A549 (cell line): ENCODE data around the gene ENTPD2. TPM values are rescaled to one million over a fixed set of nuclear protein-coding genes. Genes with fewer than 3 reads are reported as not detected.

Experiments used
- ATAC-seq, 2 experiments: fragments of 200-7000 bp in 1 of 2; fragments of >200 bp in 1 of 2; cut with Nextera tagmentation in 1 of 2; cut with Tn5 transposase in 1 of 2; 3 replicates each; pipeline versions ENCODE4 v1.8.0 to v1.9.1; 2018 to 2020; ENCODE audit warnings: mild to moderate bottlenecking in 1 of 2, moderate library complexity in 1 of 2
- CTCF ChIA-PET: fragments of 300-600 bp; sonication (Branson Sonifier 250); formaldehyde crosslinking; extraction: SDS; loops from one replicate; lab custom pipeline; 2021; ENCODE audit warnings: antibody characterized with exemption, inconsistent platforms; lab: Yijun Ruan, JAX
- POLR2A ChIA-PET: fragments of 350-600 bp; formaldehyde crosslinking; extraction: SDS; loops from one replicate; lab custom pipeline; 2021; ENCODE audit warnings: antibody characterized with exemption, inconsistent platforms; lab: Yijun Ruan, JAX
- DNase-seq, 2 experiments: peaks; one replicate each; pipeline versions ENCODE4 v3.0.0 to v3.0.0-alpha.2; 2011 to 2016; ENCODE audit warnings: low read depth in 1 of 2, low spot score in 1 of 2
- FAIRE-seq: peaks from 2 replicates; lab custom pipeline; 2011; peaks lifted over from hg19 to GRCh38; lab: Jason Lieb, UNC
- H3K27ac ChIP-seq, 2 experiments: fragments of >200 bp; sonication (Bioruptor Twin); formaldehyde crosslinking; 3 replicates each; pipeline ENCODE4 v1.5.1; 2016 to 2017
- H3K4me1 ChIP-seq: fragments of >200 bp; sonication (Bioruptor Twin); formaldehyde crosslinking; 3 replicates; pipeline ENCODE4 v1.6.1; 2016
- H3K4me2 ChIP-seq: fragments of >200 bp; sonication (Bioruptor Twin); formaldehyde crosslinking; 3 replicates; pipeline ENCODE4 v1.6.1; 2016
- H3K4me3 ChIP-seq: fragments of >200 bp; sonication (Bioruptor Twin); formaldehyde crosslinking; 3 replicates; pipeline ENCODE4 v1.5.1; 2016
- H3K9me3 ChIP-seq: fragments of >200 bp; sonication (Bioruptor Twin); formaldehyde crosslinking; 3 replicates; pipeline ENCODE4 v1.6.1; 2016
- CBX2 ChIP-seq: fragments of 200-600 bp; sonication (generic); IDR thresholded peaks from 2 replicates; pipeline ENCODE4 v1.6.1; 2016; ENCODE audit warnings: low read depth, mild to moderate bottlenecking, borderline replicate concordance
- CEBPB ChIP-seq, 2 experiments: fragments of >200 bp in 1 of 2; sonication (Bioruptor Twin) in 1 of 2; formaldehyde crosslinking in 1 of 2; IDR thresholded peaks; 2 replicates each; pipeline ENCODE4 v1.6.1; 2012 to 2016
- CHD2 ChIP-seq: fragments of 150-350 bp; IDR thresholded peaks from 2 replicates; pipeline ENCODE4 v1.6.1; 2014; ENCODE audit warnings: low read length; ENCODE audit not compliant: partially characterized antibody
- E2F6 ChIP-seq: IDR thresholded peaks from 2 replicates; pipeline ENCODE4 v1.6.1; 2012; ENCODE audit warnings: low read depth, borderline replicate concordance
- EHF ChIP-seq: fragments of 250-450 bp; sonication (Bioruptor Pico); IDR thresholded peaks from 2 replicates; pipeline ENCODE4 v1.5.0; 2020; ENCODE audit warnings: mild to moderate bottlenecking
- EHMT2 ChIP-seq: fragments of 200-600 bp; sonication (generic); IDR thresholded peaks from 2 replicates; pipeline ENCODE4 v1.6.1; 2016; ENCODE audit warnings: antibody characterized with exemption, low read depth, mild to moderate bottlenecking, moderate library complexity
- FOSL2 ChIP-seq, 2 experiments: fragments of 450-650 bp in 1 of 2; fragments of >200 bp in 1 of 2; sonication (Bioruptor Twin) in 1 of 2; formaldehyde crosslinking; IDR thresholded peaks; 2 replicates each; pipeline versions ENCODE4 v1.5.0 to v1.6.1; 2016 to 2020; ENCODE audit warnings: mild to moderate bottlenecking in 1 of 2, moderate library complexity in 1 of 2
- GATA3 ChIP-seq: IDR thresholded peaks from 2 replicates; pipeline ENCODE4 v1.6.1; 2012; ENCODE audit warnings: borderline replicate concordance
- HDAC2 ChIP-seq: fragments of 200-600 bp; sonication (generic); IDR thresholded peaks from 2 replicates; pipeline ENCODE4 v1.6.1; 2016
- HOXA7 ChIP-seq: fragments of 250-450 bp; sonication (Bioruptor Pico); IDR thresholded peaks from 2 replicates; pipeline ENCODE4 v1.5.0; 2020; ENCODE audit warnings: mild to moderate bottlenecking, moderate library complexity
- HOXB5 ChIP-seq: fragments of 250-450 bp; sonication (Bioruptor Pico); IDR thresholded peaks from 2 replicates; pipeline ENCODE4 v1.5.0; 2020; ENCODE audit warnings: mild to moderate bottlenecking, moderate library complexity
- JUN ChIP-seq, 2 experiments: fragments of >200 bp; sonication (Bioruptor Twin); formaldehyde crosslinking; IDR thresholded peaks; 2 replicates in 1 of 2; 3 replicates in 1 of 2; pipeline ENCODE4 v1.6.1; 2016 to 2017
- NR3C1 ChIP-seq: fragments of >200 bp; sonication (Bioruptor Twin); formaldehyde crosslinking; IDR thresholded peaks from 3 replicates; pipeline ENCODE4 v1.6.1; 2017
- RAD21 ChIP-seq, 2 experiments: fragments of >200 bp in 1 of 2; sonication (Bioruptor Twin) in 1 of 2; formaldehyde crosslinking in 1 of 2; IDR thresholded peaks in 1 of 2; conservative IDR thresholded peaks in 1 of 2; 2 replicates in 1 of 2; 3 replicates in 1 of 2; pipeline ENCODE4 v1.6.1; 2012 to 2018; ENCODE audit warnings: inconsistent platforms in 1 of 2
- RCOR1 ChIP-seq: fragments of 150-350 bp; IDR thresholded peaks from 2 replicates; pipeline ENCODE4 v1.6.1; 2014; ENCODE audit warnings: antibody characterized with exemption, low read length, low read depth
- RFX5 ChIP-seq: fragments of 450-650 bp; IDR thresholded peaks from 2 replicates; pipeline ENCODE4 v1.7.1; 2014; ENCODE audit warnings: antibody characterized with exemption, mild to moderate bottlenecking, moderate library complexity
- SMC3 ChIP-seq: fragments of >200 bp; sonication (Bioruptor Twin); formaldehyde crosslinking; IDR thresholded peaks from 3 replicates; pipeline ENCODE4 v1.6.1; 2018; ENCODE audit warnings: inconsistent platforms
- TFCP2L1 ChIP-seq: fragments of 250-450 bp; sonication (Bioruptor Pico); IDR thresholded peaks from 2 replicates; pipeline ENCODE4 v1.5.0; 2021; ENCODE audit warnings: mild to moderate bottlenecking
- TP53 ChIP-seq: fragments of 250-450 bp; sonication (Bioruptor Pico); IDR thresholded peaks from 2 replicates; pipeline ENCODE4 v1.5.0; 2021; ENCODE audit warnings: mild to moderate bottlenecking, moderate library complexity
- USF2 ChIP-seq: fragments of 450-650 bp; IDR thresholded peaks from 2 replicates; pipeline ENCODE4 v1.6.1; 2014; ENCODE audit warnings: antibody characterized with exemption
- ZFP36 ChIP-seq: fragments of 450-650 bp; IDR thresholded peaks from 2 replicates; pipeline ENCODE4 v1.6.1; 2014; ENCODE audit warnings: borderline replicate concordance; ENCODE audit not compliant: partially characterized antibody
- WGBS: methylation state at CpG from one replicate; pipeline ENCODE4 v1.1.6; 2017; ENCODE audit errors: missing lambda C conversion rate; 5-methylcytosine and 5-hydroxymethylcytosine counted together
- polyA plus RNA-seq, 4 experiments: library from polyadenylated mRNA; depleted of rRNA in 3 of 4; stranded (reverse); fragments of >200 nt; fragmentation: RNase III in 1 of 4; extraction: RNeasy Plus Mini Kit Qiagen cat#74134 plus additional on column Dnase treatment in 1 of 4; gene quantifications; 2 replicates in 3 of 4; 3 replicates in 1 of 4; pipeline ENCODE4 v1.2.3, GENCODE V29; 2011 to 2017
- TF ChIP-seq, protein P1 (sequence below): IDR thresholded peaks from 2 replicates; pipeline ENCODE4 v1.6.1; 2012
- TF ChIP-seq, protein P2 (sequence below): fragments of >200 bp; sonication (Bioruptor Twin); formaldehyde crosslinking; IDR thresholded peaks from 3 replicates; pipeline ENCODE4 v1.5.1; 2016
- TF ChIP-seq, protein P3 (sequence below): fragments of >200 bp; sonication (Bioruptor Twin); formaldehyde crosslinking; IDR thresholded peaks from 3 replicates; pipeline ENCODE4 v1.6.1; 2016
- TF ChIP-seq, protein P4 (sequence below): IDR thresholded peaks from 2 replicates; pipeline ENCODE4 v1.6.1; 2012

ENTPD2 gene
- polyA plus RNA-seq, 2 of the 4 experiments (the other 2 are of a cell fraction), result 0.75 to 1.2 TPM

DNA sequence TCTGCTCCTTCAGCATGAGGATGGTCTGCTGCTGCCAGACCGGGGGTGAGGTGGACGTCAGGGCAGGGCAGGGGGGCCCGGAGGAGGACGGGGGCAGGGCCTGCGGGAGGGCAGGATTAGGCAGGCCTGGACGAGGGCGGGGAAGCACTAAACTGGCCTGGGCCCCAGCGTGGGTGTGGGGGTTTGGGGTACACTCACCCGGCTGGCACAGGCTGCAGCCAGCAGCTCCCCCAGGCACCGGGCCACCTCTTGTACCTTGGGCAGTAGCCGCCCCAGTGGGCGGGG, 11.0 kb upstream of the ENTPD2 start:
- ATAC-seq (no peak), DNase-seq (no peak), FAIRE-seq (no peak)
- H3K4me1 ChIP-seq, result peaks cover 20% of the 10 kb centered on the region
- H3K4me3 ChIP-seq, result no peak overlapping the region
- CTCF ChIA-PET, result interaction anchor here (0.5 to 19.2 kb wide), 19 partner anchors 8 to 307 kb away, joined by 3 to 656 read pairs (median 4); partner anchors contain the start of genes ABCA2, ENTPD2, FUT7 and LCN8
- POLR2A ChIA-PET, result no interaction called here
- WGBS, result 88% methylated on average over 6 of the region's 12 CpGs
- TF ChIP-seq EHF (CRISPR knock-in tag) (no peak), GATA3 (no peak), CEBPB (IDR thresholded peaks at IDR 0.05) (no peak), EHMT2 (no peak), HOXB5 (CRISPR knock-in tag) (no peak), CHD2 (no peak), HDAC2 (no peak)
- H3K9me3 ChIP-seq, result no peaks in the 10 kb centered on the region
- no peak overlapping the region for H3K27ac ChIP-seq
- H3K4me2 ChIP-seq, result no peak overlapping the region

DNA sequence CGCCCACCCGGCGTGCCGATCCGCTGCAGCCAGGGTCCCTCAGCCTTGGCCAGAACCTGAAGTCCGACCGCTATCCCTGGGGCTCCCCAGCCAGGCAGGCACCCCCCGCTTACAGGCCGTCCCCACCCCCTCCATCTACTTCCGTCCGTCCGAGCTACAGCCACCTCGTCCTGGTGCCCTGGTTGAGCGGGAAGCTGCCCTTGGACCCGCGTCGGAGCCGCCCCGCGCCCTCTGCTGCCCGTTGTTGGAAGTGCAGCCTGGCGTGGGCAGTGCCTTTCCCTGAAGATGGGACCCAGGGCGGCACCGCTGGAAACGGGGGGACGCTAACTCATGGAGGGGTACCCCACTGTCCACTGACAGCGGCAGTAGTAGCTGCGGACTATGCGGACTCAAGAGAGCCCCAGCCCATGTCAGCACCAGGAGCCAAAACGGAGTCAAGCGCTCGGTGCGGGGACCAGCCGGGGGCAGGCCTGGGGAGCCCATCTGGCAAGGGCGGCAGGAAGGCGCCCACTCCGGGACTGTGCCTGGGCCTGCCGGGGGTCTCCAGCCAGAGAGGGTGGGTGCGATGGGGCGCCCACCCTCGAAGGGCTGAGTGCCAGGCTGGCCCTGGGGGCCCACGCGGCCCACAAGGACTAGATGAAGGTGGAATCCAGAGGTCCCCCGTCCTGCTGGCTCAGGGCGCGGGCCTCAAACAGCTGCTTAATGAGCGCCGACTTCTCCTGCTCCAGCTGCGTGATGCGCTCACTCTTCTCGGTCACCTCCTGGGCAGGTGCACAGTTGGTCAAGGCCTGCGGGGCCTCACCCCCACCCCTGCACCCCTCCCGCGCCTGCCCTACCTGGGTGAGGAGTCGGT, 10.4 kb upstream of the ENTPD2 start:
- H3K9me3 ChIP-seq, result no peaks in the 10 kb centered on the region
- TF ChIP-seq EHMT2 (no peak), USF2 (no peak), ZFP36 (no peak), EHF (CRISPR knock-in tag) (no peak), RAD21 (conservative IDR thresholded peaks at IDR 0.05 in 1 of 2, IDR thresholded peaks at IDR 0.05 in 1 of 2) (peak; percentile 60 to 65), TP53 (no peak), HOXA7 (CRISPR knock-in tag) (no peak), JUN (IDR thresholded peaks at IDR 0.05) (no peak), CHD2 (no peak), NR3C1 (no peak), SMC3 (peak; percentile 91), RFX5 (no peak), CBX2 (no peak), E2F6 (peak; percentile 81), FOSL2 (IDR thresholded peaks at IDR 0.05) (no peak), FOSL2 (CRISPR knock-in tag; IDR thresholded peaks at IDR 0.05) (no peak), TFCP2L1 (no peak), RCOR1 (no peak)
- TF ChIP-seq, protein P1, sequence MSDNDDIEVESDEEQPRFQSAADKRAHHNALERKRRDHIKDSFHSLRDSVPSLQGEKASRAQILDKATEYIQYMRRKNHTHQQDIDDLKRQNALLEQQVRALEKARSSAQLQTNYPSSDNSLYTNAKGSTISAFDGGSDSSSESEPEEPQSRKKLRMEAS, result peak; percentile 55; the same call in 1 of the 2 replicates
- TF ChIP-seq, protein P2, sequence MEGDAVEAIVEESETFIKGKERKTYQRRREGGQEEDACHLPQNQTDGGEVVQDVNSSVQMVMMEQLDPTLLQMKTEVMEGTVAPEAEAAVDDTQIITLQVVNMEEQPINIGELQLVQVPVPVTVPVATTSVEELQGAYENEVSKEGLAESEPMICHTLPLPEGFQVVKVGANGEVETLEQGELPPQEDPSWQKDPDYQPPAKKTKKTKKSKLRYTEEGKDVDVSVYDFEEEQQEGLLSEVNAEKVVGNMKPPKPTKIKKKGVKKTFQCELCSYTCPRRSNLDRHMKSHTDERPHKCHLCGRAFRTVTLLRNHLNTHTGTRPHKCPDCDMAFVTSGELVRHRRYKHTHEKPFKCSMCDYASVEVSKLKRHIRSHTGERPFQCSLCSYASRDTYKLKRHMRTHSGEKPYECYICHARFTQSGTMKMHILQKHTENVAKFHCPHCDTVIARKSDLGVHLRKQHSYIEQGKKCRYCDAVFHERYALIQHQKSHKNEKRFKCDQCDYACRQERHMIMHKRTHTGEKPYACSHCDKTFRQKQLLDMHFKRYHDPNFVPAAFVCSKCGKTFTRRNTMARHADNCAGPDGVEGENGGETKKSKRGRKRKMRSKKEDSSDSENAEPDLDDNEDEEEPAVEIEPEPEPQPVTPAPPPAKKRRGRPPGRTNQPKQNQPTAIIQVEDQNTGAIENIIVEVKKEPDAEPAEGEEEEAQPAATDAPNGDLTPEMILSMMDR, result peak; percentile 78
- TF ChIP-seq, protein P3, sequence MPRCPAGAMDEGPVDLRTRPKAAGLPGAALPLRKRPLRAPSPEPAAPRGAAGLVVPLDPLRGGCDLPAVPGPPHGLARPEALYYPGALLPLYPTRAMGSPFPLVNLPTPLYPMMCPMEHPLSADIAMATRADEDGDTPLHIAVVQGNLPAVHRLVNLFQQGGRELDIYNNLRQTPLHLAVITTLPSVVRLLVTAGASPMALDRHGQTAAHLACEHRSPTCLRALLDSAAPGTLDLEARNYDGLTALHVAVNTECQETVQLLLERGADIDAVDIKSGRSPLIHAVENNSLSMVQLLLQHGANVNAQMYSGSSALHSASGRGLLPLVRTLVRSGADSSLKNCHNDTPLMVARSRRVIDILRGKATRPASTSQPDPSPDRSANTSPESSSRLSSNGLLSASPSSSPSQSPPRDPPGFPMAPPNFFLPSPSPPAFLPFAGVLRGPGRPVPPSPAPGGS, result no peak
- TF ChIP-seq, protein P4, sequence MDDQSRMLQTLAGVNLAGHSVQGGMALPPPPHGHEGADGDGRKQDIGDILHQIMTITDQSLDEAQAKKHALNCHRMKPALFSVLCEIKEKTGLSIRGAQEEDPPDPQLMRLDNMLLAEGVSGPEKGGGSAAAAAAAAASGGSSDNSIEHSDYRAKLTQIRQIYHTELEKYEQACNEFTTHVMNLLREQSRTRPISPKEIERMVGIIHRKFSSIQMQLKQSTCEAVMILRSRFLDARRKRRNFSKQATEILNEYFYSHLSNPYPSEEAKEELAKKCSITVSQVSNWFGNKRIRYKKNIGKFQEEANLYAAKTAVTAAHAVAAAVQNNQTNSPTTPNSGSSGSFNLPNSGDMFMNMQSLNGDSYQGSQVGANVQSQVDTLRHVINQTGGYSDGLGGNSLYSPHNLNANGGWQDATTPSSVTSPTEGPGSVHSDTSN, result no peak
- H3K4me3 ChIP-seq, result no peak overlapping the region
- 75% methylated on average over 15 of the region's 55 CpGs for WGBS
- FAIRE-seq (no peak), DNase-seq (peak in 1 of 2 experiments; percentile 64), ATAC-seq (peak; percentile 67 to 78)
- ChIA-PET CTCF (interaction anchor here (0.5 to 19.2 kb wide), 31 partner anchors 8 to 307 kb away, joined by 3 to 656 read pairs (median 4); partner anchors contain the start of genes ABCA2, ENTPD2, FUT7 and LCN8), POLR2A (interaction anchor here (1.2 kb wide), 1 partner anchor 17 kb away, joined by 3 read pairs; no protein-coding TSS in a partner anchor)
- H3K4me2 ChIP-seq, result no peak overlapping the region
- H3K4me1 ChIP-seq, result peaks cover 15% of the 10 kb centered on the region
- peak overlapping the region in 1 of 2 experiments; percentile 64; a peak in 4 of 6 replicates for H3K27ac ChIP-seq
